ENCODE data around the gene RPL13. TPM values are rescaled to one million over a fixed set of nuclear protein-coding genes. Genes with fewer than 3 reads are reported as not detected.

The RPL13 gene
- total and polyA plus RNA-seq, 2 of the 13 experiments (the other 11 are each of a cell fraction or from before 2014, with no cell fraction given), result 2,988 to 4,411 TPM

DNA sequence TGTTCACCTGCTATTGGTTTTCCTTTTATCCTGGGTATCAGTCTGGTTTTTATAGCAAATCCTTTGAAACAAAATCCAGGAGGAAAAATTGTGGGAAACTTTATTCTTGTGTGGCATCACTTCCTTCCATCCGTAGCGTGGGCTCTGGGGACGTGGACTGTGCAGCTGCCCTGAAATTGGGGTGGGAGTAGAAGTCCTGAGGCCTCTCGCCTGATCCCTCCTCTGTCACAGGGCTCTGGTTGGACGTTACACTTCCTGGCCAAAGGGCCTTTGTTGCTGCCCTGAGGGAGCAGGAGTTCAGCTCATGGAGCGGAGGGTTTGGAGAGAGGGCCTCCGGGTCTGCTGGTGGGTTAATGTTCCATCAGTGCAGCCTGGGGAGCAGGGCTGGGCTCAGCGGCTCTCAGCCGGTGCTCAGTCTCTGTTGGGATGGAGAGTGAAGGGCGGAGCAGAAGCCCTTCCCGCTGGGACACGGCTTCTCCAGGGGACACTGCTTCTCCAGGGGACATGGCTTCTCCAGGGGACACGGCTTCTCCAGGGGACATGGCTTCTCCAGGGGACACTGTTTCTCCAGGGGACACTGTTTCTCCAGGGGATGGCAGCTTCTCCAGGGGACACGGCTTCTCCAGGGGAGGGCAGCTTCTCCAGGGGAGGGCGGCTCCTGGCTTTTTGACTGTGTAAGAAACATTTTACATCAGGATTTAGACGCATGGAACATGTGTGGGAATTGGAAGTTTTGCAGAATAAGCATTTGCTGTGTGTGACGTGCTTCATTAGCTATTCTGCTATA is 15.2 kb upstream of the RPL13 start (continued):
- TF ChIP-seq, protein P1, sequence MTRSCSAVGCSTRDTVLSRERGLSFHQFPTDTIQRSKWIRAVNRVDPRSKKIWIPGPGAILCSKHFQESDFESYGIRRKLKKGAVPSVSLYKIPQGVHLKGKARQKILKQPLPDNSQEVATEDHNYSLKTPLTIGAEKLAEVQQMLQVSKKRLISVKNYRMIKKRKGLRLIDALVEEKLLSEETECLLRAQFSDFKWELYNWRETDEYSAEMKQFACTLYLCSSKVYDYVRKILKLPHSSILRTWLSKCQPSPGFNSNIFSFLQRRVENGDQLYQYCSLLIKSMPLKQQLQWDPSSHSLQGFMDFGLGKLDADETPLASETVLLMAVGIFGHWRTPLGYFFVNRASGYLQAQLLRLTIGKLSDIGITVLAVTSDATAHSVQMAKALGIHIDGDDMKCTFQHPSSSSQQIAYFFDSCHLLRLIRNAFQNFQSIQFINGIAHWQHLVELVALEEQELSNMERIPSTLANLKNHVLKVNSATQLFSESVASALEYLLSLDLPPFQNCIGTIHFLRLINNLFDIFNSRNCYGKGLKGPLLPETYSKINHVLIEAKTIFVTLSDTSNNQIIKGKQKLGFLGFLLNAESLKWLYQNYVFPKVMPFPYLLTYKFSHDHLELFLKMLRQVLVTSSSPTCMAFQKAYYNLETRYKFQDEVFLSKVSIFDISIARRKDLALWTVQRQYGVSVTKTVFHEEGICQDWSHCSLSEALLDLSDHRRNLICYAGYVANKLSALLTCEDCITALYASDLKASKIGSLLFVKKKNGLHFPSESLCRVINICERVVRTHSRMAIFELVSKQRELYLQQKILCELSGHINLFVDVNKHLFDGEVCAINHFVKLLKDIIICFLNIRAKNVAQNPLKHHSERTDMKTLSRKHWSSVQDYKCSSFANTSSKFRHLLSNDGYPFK (CRISPR knock-in tag; IDR thresholded peaks at IDR 0.05; ENCODE audit: borderline replicate concordance), result peak; percentile 8; the same call in 1 of the 2 replicates
- TF ChIP-seq POLR2G (IDR thresholded peaks at IDR 0.05; ENCODE audit: low read depth, low read length), result peak; percentile 46; the same call in 1 of the 2 replicates
- TF ChIP-seq TCF12 (IDR thresholded peaks at IDR 0.05), result no peak
- 0 out of 2 replicates have a peak, but pooled peaks have one; percentile 52 for TF ChIP-seq TCF12 (CRISPR knock-in tag; IDR thresholded peaks at IDR 0.05)
- no peak for TF ChIP-seq IKZF4 (CRISPR knock-in tag; IDR thresholded peaks at IDR 0.05; ENCODE audit: borderline replicate concordance, low read depth, not compliant biosample characterization)
- no peak for TF ChIP-seq ZNF3 (CRISPR knock-in tag; IDR thresholded peaks at IDR 0.05)
- TF ChIP-seq GATAD1 (CRISPR knock-in tag; IDR thresholded peaks at IDR 0.05), result no peak; the same call in none of the 2 replicates
- TF ChIP-seq, protein P2, sequence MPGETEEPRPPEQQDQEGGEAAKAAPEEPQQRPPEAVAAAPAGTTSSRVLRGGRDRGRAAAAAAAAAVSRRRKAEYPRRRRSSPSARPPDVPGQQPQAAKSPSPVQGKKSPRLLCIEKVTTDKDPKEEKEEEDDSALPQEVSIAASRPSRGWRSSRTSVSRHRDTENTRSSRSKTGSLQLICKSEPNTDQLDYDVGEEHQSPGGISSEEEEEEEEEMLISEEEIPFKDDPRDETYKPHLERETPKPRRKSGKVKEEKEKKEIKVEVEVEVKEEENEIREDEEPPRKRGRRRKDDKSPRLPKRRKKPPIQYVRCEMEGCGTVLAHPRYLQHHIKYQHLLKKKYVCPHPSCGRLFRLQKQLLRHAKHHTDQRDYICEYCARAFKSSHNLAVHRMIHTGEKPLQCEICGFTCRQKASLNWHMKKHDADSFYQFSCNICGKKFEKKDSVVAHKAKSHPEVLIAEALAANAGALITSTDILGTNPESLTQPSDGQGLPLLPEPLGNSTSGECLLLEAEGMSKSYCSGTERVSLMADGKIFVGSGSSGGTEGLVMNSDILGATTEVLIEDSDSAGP (CRISPR knock-in tag; IDR thresholded peaks at IDR 0.05; ENCODE audit: borderline replicate concordance), result no peak; the same call in 1 of the 2 replicates
- no peak for TF ChIP-seq RELA (CRISPR knock-in tag; IDR thresholded peaks at IDR 0.05)
- TF ChIP-seq, protein P3, sequence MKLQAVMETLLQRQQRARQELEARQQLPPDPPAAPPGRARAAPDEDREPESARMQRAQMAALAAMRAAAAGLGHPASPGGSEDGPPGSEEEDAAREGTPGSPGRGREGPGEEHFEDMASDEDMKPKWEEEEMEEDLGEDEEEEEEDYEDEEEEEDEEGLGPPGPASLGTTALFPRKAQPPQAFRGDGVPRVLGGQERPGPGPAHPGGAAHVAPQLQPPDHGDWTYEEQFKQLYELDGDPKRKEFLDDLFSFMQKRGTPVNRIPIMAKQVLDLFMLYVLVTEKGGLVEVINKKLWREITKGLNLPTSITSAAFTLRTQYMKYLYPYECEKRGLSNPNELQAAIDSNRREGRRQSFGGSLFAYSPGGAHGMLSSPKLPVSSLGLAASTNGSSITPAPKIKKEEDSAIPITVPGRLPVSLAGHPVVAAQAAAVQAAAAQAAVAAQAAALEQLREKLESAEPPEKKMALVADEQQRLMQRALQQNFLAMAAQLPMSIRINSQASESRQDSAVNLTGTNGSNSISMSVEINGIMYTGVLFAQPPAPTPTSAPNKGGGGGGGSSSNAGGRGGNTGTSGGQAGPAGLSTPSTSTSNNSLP (IDR thresholded peaks at IDR 0.05; ENCODE audit: low read depth, low read length), result no peak
- TF ChIP-seq YEATS4 (CRISPR knock-in tag; IDR thresholded peaks at IDR 0.05; ENCODE audit: borderline replicate concordance), result peak; percentile 54
- TF ChIP-seq ZIK1 (CRISPR knock-in tag; IDR thresholded peaks at IDR 0.05; ENCODE audit: borderline replicate concordance, low read depth), result 0 out of 2 replicates have a peak, but pooled peaks have one; percentile 10
- no peak for TF ChIP-seq ZNF850 (CRISPR knock-in tag; conservative IDR thresholded peaks at IDR 0.05)
- TF ChIP-seq GATA4 (IDR thresholded peaks at IDR 0.05; ENCODE audit: borderline replicate concordance, low read depth), result no peak
- TF ChIP-seq, protein P4, sequence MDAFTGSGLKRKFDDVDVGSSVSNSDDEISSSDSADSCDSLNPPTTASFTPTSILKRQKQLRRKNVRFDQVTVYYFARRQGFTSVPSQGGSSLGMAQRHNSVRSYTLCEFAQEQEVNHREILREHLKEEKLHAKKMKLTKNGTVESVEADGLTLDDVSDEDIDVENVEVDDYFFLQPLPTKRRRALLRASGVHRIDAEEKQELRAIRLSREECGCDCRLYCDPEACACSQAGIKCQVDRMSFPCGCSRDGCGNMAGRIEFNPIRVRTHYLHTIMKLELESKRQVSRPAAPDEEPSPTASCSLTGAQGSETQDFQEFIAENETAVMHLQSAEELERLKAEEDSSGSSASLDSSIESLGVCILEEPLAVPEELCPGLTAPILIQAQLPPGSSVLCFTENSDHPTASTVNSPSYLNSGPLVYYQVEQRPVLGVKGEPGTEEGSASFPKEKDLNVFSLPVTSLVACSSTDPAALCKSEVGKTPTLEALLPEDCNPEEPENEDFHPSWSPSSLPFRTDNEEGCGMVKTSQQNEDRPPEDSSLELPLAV (CRISPR knock-in tag; conservative IDR thresholded peaks at IDR 0.05; ENCODE audit: low read depth), result no peak
- TF ChIP-seq CREM (IDR thresholded peaks at IDR 0.05), result peak; percentile 43; the same call in 1 of the 2 replicates
- no peak for TF ChIP-seq CREM (CRISPR knock-in tag; IDR thresholded peaks at IDR 0.05)
- TF ChIP-seq, protein P5, sequence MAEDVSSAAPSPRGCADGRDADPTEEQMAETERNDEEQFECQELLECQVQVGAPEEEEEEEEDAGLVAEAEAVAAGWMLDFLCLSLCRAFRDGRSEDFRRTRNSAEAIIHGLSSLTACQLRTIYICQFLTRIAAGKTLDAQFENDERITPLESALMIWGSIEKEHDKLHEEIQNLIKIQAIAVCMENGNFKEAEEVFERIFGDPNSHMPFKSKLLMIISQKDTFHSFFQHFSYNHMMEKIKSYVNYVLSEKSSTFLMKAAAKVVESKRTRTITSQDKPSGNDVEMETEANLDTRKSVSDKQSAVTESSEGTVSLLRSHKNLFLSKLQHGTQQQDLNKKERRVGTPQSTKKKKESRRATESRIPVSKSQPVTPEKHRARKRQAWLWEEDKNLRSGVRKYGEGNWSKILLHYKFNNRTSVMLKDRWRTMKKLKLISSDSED (CRISPR knock-in tag; IDR thresholded peaks at IDR 0.05), result no peak
- TF ChIP-seq ZNF446 (CRISPR knock-in tag; IDR thresholded peaks at IDR 0.05), result no peak
- no peak; the same call in 1 of the 2 replicates for TF ChIP-seq SP2 (CRISPR knock-in tag; IDR thresholded peaks at IDR 0.05)
